ENCODE data around the gene FAM149A.

Gene FAM149A

DNA sequence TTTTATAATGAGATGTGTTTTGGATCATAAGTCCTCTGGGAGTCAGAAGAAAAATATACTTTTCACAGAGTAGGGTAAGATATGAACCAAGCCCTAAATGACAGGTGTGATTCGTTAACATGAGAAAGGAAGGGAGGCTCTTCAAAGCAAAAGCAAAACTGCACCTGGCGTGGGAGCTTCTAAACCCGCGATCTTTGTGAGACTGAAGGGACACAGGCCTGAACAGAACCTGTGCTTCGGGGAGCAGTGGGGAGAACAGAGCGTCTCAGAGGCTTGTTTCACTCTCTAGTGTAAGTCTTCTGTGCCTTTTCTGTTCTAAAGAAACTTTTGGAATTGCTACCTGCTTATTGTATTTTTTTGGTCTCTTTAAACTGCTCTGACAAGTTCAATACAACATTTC is 56.6 kb downstream of the FAM149A start:
- peak in 1 of 2 donors; percentile 18 for DNase-seq

DNA sequence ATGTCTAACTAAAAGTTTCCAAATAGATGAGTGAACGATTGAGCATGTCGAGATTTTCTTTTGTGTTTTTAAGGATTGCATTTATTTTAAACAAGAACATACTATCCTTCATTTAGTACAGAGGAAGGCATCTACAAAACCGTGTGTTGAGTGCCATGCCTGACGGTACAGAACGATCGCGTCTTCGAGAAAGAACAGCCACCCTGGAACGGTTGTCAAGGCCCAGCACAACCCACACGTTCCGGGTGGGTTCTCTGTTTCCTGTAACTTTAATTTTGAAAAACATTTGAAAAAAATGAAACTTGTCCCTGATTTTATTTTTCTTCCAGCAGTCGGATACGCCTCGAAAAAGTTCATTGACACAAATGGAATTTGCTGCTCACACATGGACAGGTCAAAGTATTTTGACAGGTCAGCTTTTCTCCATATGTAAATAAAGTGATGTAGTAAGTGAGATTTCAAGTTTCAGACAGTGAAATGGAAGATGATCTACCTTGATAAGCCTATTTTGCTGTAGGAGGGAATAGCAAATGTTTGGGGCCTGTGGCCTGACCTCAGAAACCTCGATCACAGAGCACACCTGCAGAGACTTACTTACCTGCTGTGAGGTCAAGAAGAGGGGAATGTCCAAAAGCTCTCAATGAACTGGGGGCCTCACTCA is 62.5 kb downstream of the FAM149A start:
- no peak for DNase-seq

DNA sequence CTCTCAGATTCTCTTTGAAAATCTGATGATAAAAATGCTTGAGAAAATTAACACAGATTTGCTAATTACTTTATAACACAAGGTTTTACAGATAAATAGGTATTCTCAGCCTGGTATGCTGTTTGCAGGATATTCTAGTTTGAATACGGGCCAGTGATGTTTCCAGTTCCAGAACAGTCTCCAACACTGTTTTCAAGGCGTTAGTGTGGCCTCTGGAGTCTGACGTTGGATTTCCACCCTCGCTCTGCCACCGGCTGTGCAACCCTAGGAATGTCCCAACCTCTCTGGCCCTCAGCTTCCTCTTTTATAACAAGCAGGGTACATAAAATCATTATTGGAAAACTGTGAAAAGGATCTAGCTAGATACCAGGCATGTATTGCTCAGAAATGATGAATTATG is 63.1 kb downstream of the FAM149A start:
- no peak for DNase-seq

DNA sequence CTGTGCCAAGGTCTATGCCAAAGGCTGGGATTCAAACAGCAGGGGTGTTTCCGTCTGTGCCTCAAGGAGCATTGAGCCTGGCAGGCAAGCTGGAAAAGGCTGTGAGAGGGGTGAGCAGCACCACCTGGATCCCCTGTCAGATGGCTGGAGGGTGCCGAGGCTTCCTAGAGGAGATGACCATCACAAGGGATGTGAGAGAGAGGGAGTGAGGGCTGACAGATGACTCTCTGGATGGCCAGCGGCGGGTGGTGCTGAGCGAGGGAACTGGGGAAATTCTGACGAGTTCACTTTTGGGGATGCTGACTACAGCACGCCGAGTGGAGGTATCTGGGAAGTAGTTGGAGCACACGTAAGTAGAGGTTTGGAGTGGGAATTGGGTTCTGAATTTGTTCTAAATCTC is 64.2 kb downstream of the FAM149A start:
- no peak for DNase-seq

- no peak for DNase-seq
Observed at GRCh38 chr4:186169333-186169944, 64.9 kb downstream of the FAM149A start.

- DNase-seq, result no peak
Observed at GRCh38 chr4:186169945-186170802, 65.7 kb downstream of the FAM149A start.

DNA sequence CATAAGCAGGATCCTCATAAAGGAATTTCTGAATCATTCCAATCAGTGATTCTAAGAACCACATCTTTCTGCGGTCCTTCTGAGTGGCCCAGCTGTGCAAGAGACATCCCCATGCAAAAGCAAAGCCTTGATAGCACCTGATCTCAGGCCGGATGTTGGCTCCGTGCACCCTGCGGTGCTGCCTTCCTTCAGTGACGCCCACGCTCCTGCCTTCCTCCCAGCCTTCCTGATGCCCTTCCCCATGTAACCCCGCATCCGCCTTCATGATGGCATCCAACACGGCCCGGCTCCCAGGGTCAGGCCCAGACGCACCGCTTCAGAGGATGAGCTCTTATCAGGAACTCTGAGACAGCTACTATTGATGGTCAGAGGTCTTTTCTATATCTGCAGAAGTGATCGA is 66.5 kb downstream of the FAM149A start:
- DNase-seq, result no peak

DNA sequence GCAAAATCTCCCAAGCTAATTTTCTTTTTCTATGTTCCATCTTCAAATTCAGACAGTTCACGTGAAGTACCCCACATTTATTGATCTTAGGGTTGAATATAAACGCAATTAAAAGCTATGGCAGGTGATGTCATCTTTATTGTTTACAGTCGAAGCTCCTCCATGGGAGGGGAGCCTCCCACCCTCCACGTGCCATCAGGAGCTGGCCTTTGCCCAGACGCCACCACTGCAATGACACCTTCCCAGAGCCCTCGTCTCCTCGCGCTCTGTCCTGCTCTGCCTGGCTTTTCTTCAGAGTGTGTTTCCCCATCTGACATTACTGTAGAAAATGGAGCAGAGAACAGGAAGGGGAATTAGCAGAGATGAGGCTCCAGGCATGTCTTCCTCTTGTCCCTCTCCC is 68.0 kb downstream of the FAM149A start:
- DNase-seq, result no peak

DNA sequence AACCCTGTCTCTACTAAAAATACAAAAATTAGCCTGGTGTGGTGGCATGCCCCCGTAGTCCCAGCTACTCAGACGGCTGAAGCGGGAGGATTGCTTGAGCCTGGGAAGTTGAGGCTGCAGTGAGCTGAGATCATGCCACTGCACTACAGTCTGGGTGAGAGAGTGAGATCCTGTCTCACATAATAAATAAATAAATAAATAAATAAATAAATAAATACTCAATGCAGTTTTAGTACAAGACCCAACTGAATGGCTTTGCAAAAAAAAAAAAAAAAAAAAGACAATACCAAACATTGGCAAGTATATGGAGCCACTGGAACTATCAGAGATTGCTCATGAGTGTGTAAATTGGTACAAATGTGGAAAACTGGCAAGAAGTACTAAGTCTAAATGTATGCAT is 83.6 kb downstream of the FAM149A start:
- DNase-seq, result no peak

GRCh38 chr4:186189656-186190055 is 85.2 kb downstream of the FAM149A start:
- no peak for DNase-seq

- peak; percentile 51 to 54 for DNase-seq
Observed at GRCh38 chr4:186190581-186191199, 86.2 kb downstream of the FAM149A start.

DNA sequence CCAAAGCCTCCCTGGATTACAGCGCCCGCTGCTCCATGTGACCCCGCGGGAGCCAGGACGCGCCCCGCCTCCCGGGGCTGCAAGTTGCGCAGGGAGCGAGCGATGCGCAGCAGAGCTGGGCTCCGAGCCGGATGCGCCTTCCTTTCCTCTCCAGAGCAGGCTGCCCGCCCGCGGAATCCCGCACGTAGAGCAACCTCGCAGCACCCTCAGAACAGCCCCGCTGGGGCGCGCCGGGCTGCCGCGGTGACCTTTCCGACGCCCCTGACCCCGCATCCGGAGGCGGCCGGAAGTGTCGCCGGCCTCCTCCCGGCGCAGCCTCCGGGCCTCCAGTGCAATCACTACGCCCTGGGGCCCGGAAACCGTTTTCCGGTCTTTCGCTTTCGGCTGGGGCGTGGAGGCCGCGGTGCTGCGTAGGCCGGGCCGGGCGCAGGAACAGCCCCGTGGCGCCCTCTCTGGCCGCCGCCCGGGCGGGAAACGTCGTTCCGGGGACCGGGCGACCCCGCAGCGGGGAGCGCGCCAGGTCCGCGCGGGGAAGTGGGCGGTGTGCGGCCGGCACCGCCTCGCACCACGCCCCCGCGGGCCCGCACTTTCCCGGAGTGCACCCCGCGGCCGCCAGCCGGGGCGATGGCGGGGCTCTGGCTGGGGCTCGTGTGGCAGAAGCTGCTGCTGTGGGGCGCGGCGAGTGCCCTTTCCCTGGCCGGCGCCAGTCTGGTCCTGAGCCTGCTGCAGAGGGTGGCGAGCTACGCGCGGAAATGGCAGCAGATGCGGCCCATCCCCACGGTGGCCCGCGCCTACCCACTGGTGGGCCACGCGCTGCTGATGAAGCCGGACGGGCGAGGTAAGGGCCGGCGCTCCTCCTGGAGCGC is 86.9 kb downstream of the FAM149A start, which contains the start of gene CYP4V2:
CYP4V2 (plus strand) TSS at position 368 of the 866 bp plus-strand sequence; CDS start at position 625, 257 bp downstream.
- peak; percentile 89 for DNase-seq

- peak; percentile 30 to 36 for DNase-seq
Observed at GRCh38 chr4:186192066-186192612, 87.6 kb downstream of the FAM149A start.

DNA sequence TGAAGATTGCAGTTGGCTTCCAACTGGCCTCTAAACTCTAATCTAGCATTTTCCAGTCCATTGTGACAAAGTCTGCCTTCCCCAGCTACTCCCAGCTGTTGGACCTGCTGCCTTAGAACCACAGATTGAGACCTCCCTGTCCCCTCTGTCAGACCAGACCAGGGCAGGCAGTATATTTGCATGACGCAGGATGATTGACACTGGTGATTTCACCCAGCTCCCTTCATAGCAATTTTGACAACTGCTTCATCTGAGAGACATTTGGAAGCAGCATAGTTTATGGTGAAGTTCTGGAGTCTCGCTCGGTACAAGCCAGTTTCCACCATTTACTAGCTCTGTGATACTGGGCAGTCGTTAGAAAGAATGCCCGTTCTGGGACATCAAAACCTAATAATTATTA is 89.3 kb downstream of the FAM149A start:
- no peak for DNase-seq

DNA sequence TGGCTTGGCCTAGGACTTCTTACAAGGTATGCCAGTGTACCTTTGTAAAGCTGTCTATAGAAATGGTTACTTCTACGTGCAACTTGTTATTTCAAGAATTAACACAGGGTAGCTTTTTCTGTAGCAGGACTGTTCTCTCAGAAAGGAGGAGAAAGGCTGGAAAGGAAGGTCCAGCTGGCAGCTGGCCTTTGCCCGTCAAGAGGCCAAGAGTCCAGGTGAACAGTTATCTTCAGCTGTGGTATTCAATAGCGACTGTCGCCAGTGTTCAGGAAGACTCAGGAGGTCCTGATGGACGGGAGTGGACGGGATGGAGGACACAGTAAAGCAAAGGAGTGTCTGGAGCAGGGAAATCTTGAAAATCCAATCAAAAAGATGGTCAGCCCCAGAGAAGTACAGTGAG is 91.6 kb downstream of the FAM149A start:
- DNase-seq, result no peak

GRCh38 chr4:186200516-186200915 is 96.0 kb downstream of the FAM149A start:
- DNase-seq, result no peak

- DNase-seq, result no peak
Observed at GRCh38 chr4:186201010-186201409, 96.5 kb downstream of the FAM149A start.

DNA sequence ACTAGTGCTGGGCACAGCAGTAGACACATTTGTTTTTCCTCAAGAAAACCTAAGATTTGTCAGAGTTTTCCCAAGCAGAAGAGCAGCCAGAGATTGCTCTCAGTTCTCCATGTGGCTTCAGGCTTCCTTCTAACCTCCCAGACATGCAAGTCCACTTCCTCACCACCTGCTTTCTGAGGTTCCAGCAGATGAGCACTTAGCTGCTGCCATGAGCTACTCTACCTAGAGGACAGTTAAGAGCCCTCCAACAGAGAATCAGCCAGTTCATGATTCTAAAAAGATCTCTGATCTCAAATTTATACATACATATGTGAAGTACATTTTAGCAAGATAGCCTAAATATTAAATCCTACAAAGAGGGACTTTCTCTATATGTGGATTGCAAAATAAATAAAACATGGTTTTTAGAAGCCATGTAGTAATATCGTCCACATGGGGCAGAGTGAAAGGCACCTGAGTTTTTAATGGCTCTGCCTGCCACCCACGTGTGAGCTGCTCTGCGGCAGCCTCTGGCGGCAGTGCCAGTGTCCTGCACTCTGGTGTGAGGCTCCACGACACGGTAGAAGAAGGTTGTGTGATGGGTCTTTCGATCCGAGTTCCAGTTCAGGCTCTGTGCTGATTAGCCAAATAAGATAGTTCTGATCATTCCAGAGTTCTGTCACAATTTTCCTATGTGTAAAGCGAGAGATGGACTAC is 97.2 kb downstream of the FAM149A start:
- peak; percentile 54 to 62 for DNase-seq

GRCh38 chr4:186202490-186203140 is 98.1 kb downstream of the FAM149A start:
- DNase-seq, result no peak

GRCh38 chr4:186203406-186203805 is 98.9 kb downstream of the FAM149A start:
- no peak for DNase-seq

DNA sequence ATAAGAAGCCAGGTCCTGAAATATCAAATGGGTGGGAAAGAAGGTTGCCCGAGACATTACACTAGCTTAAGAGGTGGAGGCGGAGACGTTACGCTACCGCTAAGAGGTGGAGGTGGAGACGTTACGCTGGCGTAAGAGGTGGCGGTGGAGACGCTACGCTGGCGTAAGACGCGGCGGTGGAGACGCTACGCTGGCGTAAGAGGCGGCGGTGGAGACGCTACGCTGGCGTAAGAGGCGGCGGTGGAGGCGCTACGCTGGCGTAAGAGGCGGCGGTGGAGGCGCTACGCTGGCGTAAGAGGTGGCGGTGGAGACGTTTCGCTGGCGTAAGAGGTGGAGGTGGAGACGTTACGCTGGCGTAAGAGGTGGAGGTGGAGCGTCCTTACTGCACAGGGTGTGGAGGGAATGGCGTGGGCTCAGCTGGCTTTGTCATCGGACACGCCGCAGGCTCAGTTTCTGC is 99.6 kb downstream of the FAM149A start:
- peak in 1 of 2 donors; percentile 70 for DNase-seq
